HEK293 (cell line): ENCODE data around the gene SPON1.

Source experiments
- CTCF ChIA-PET: fragments of 350-600 bp; formaldehyde crosslinking; extraction: SDS; loops from one replicate; lab custom pipeline; 2021; ENCODE audit warnings: antibody characterized with exemption; lab: Yijun Ruan, JAX
- POLR2A ChIA-PET: fragments of 300-600 bp; formaldehyde crosslinking; extraction: SDS; loops from one replicate; lab custom pipeline; 2020; ENCODE audit warnings: antibody characterized with exemption, inconsistent platforms; lab: Yijun Ruan, JAX
- H3K27ac ChIP-seq: fragments of 200-500 bp; sonication (Bioruptor generic); 2 replicates; pipeline ENCODE4 v1.5.1; 2014; ENCODE audit warnings: low read depth, low read length, control low read depth, inconsistent platforms; ENCODE audit errors: extremely low read depth
- H3K36me3 ChIP-seq, 2 experiments: fragments of 200-500 bp in 1 of 2; sonication (Bioruptor generic) in 1 of 2; 1 replicate in 1 of 2; 2 replicates in 1 of 2; pipeline ENCODE4 v1.5.1; 2014 to 2017; ENCODE audit warnings: inconsistent platforms in 2 of 2, low read length in 2 of 2; ENCODE audit not compliant: control insufficient read depth in 2 of 2, insufficient read depth in 1 of 2
- H3K4me1 ChIP-seq: fragments of 200-500 bp; sonication (Bioruptor generic); 2 replicates; pipeline ENCODE4 v1.5.1; 2014; ENCODE audit warnings: mild to moderate bottlenecking, low read length, inconsistent platforms; ENCODE audit not compliant: control insufficient read depth, insufficient read depth
- H3K4me3 ChIP-seq: 2 replicates; pipeline ENCODE4 v1.5.1; 2011; ENCODE audit warnings: low read depth, mild to moderate bottlenecking, control low read depth, low read length, moderate library complexity
- H3K9me3 ChIP-seq: fragments of 200-500 bp; sonication (Bioruptor generic); 2 replicates; pipeline ENCODE4 v1.5.1; 2014; ENCODE audit warnings: low read depth, low read length, inconsistent platforms; ENCODE audit not compliant: control insufficient read depth, insufficient read depth
- GFI1B ChIP-seq: fragments of 450-650 bp; formaldehyde crosslinking; IDR thresholded peaks from 2 replicates; pipeline ENCODE4 v1.5.1; 2016; ENCODE audit warnings: missing biosample characterization, missing genetic modification characterization
- MYNN ChIP-seq: fragments of 450-650 bp; formaldehyde crosslinking; IDR thresholded peaks from 2 replicates; pipeline ENCODE4 v1.5.1; 2016; ENCODE audit warnings: missing biosample characterization, missing genetic modification characterization, borderline replicate concordance
- PBX3 ChIP-seq: sonication (generic); formaldehyde crosslinking; IDR thresholded peaks from 2 replicates; pipeline ENCODE4 v1.8.1; 2022; ENCODE audit warnings: mild to moderate bottlenecking, moderate library complexity, missing genetic modification reagents
- SCRT2 ChIP-seq: fragments of 450-650 bp; formaldehyde crosslinking; IDR thresholded peaks from 2 replicates; pipeline ENCODE4 v1.5.1; 2016; ENCODE audit warnings: missing biosample characterization, missing genetic modification characterization
- TSHZ1 ChIP-seq: fragments of 450-650 bp; formaldehyde crosslinking; IDR thresholded peaks from 2 replicates; pipeline ENCODE4 v1.5.1; 2016; ENCODE audit warnings: missing biosample characterization, missing genetic modification characterization, borderline replicate concordance
- ZBTB6 ChIP-seq: fragments of 450-650 bp; formaldehyde crosslinking; IDR thresholded peaks from 2 replicates; pipeline ENCODE4 v1.5.1; 2017; ENCODE audit warnings: missing biosample characterization, missing genetic modification characterization
- ZNF175 ChIP-seq: fragments of 450-650 bp; formaldehyde crosslinking; IDR thresholded peaks from 2 replicates; pipeline ENCODE4 v1.5.1; 2016; ENCODE audit warnings: missing biosample characterization, missing genetic modification characterization
- ZNF26 ChIP-seq: fragments of 450-650 bp; formaldehyde crosslinking; IDR thresholded peaks from 2 replicates; pipeline ENCODE4 v1.5.1; 2016; ENCODE audit warnings: missing biosample characterization, missing genetic modification characterization
- ZNF311 ChIP-seq: fragments of 450-650 bp; formaldehyde crosslinking; IDR thresholded peaks from 2 replicates; pipeline ENCODE4 v1.5.1; 2017; ENCODE audit warnings: missing biosample characterization, missing genetic modification characterization, borderline replicate concordance
- ZNF335 ChIP-seq: fragments of 450-650 bp; formaldehyde crosslinking; conservative IDR thresholded peaks from 2 replicates; pipeline ENCODE4 v1.5.1; 2016; ENCODE audit warnings: missing biosample characterization, missing genetic modification characterization
- ZNF341 ChIP-seq: fragments of 450-650 bp; formaldehyde crosslinking; IDR thresholded peaks from 2 replicates; pipeline ENCODE4; 2016; ENCODE audit warnings: low read depth, missing biosample characterization, missing genetic modification characterization
- ZNF416 ChIP-seq: fragments of 450-650 bp; formaldehyde crosslinking; IDR thresholded peaks from 2 replicates; pipeline ENCODE4 v1.5.1; 2016; ENCODE audit warnings: missing biosample characterization, missing genetic modification characterization
- ZNF530 ChIP-seq: fragments of 450-650 bp; formaldehyde crosslinking; IDR thresholded peaks from 2 replicates; pipeline ENCODE4 v1.5.1; 2016; ENCODE audit warnings: low read depth, missing biosample characterization, missing genetic modification characterization
- ZNF548 ChIP-seq: fragments of 450-650 bp; formaldehyde crosslinking; IDR thresholded peaks from 2 replicates; pipeline ENCODE4 v1.5.1; 2016; ENCODE audit warnings: missing biosample characterization, missing genetic modification characterization
- ZNF629 ChIP-seq: fragments of 450-650 bp; formaldehyde crosslinking; IDR thresholded peaks from 2 replicates; pipeline ENCODE4 v1.5.1; 2017; ENCODE audit warnings: missing biosample characterization, missing genetic modification characterization
- ZNF664 ChIP-seq: fragments of 450-650 bp; formaldehyde crosslinking; IDR thresholded peaks from 2 replicates; pipeline ENCODE4 v1.5.1; 2016; ENCODE audit warnings: missing biosample characterization, missing genetic modification characterization

The SPON1 gene

GRCh38 chr11:14182833-14183364, 220.4 kb downstream of the SPON1 start:
- no peak for TF ChIP-seq ZNF311
- no peak for TF ChIP-seq ZNF548 (tag by site-specific recombination)
- no peak for TF ChIP-seq ZNF341 (tag by site-specific recombination)
- no peak for TF ChIP-seq ZNF335 (tag by site-specific recombination)
- no peak for TF ChIP-seq TSHZ1
- TF ChIP-seq ZNF664 (tag by site-specific recombination), result no peak
- no peak for TF ChIP-seq GFI1B
- TF ChIP-seq, all 188 proteins: peak for 0
- Histone ChIP-seq H3K27ac (no peak overlapping the region), H3K36me3 (no peaks in the 10 kb centered on the region), H3K4me1 (no peaks in the 10 kb centered on the region), H3K4me3 (no peak overlapping the region), H3K9me3 (no peaks in the 10 kb centered on the region)
- ChIA-PET POLR2A (no interaction called here), CTCF (no interaction called here)

- ChIA-PET POLR2A (no interaction called here), CTCF (no interaction called here)
- Histone ChIP-seq H3K4me3 (no peak overlapping the region), H3K4me1 (no peaks in the 10 kb centered on the region), H3K36me3 (no peaks in the 10 kb centered on the region), H3K27ac (no peak overlapping the region), H3K9me3 (no peaks in the 10 kb centered on the region)
- TF ChIP-seq ZNF664 (tag by site-specific recombination) (no peak), ZNF175 (no peak), ZNF416 (tag by site-specific recombination) (no peak), MYNN (tag by site-specific recombination) (no peak), ZNF629 (no peak), ZNF26 (tag by site-specific recombination) (no peak), ZNF530 (tag by site-specific recombination) (no peak), SCRT2 (tag by site-specific recombination) (no peak), PBX3 (CRISPR knock-in tag) (no peak), ZBTB6 (tag by site-specific recombination) (no peak)
These were observed 221.8 kb downstream of the SPON1 start for GRCh38 chr11:14184028-14184940.
